Endothelial cell of umbilical vein (primary cell): ENCODE data around the gene DPYSL4. TPM values are rescaled to one million over a fixed set of nuclear protein-coding genes. Genes with fewer than 3 reads are reported as not detected.

Experiments
- BruUV-seq: library from RNA; stranded (reverse); fragments of 400-500 nt; replicated peaks from 2 replicates; lab custom pipeline; 2021; lab: Mats Ljungman, UMichigan
- CTCF ChIA-PET: fragments of 300-600, 350-600 bp; sonication (Branson Sonifier 250); formaldehyde crosslinking; loops from one replicate; lab custom pipeline; 2021; ENCODE audit warnings: antibody characterized with exemption, inconsistent platforms; lab: Charles Lee
- POLR2A ChIA-PET: fragments of 300-600, 350-600 bp; sonication (Branson Sonifier 250); formaldehyde crosslinking; loops from one replicate; lab custom pipeline; 2021; ENCODE audit warnings: antibody characterized with exemption, inconsistent platforms; lab: Charles Lee
- DNase-seq: peaks from one replicate; pipeline ENCODE4 v3.0.0-alpha.2; 2011; ENCODE audit warnings: low read depth, low spot score
- FAIRE-seq: peaks from 2 replicates; lab custom pipeline; 2011; peaks lifted over from hg19 to GRCh38; lab: Jason Lieb, UNC
- H2AFZ ChIP-seq: 2 replicates; pipeline ENCODE4 v1.6.0; 2012; ENCODE audit warnings: low read depth, low read length, control low read depth, inconsistent platforms
- H3K27ac ChIP-seq: 2 replicates; pipeline ENCODE4 v1.5.1; 2011; ENCODE audit warnings: low read depth, mild to moderate bottlenecking, control low read depth, low read length, moderate library complexity; ENCODE audit not compliant: insufficient read depth
- H3K27me3 ChIP-seq, 2 experiments: 2 replicates each; pipeline versions ENCODE4 v1.6.0 to v1.6.1; 2011; ENCODE audit warnings: low read length in 2 of 2, mixed read lengths in 1 of 2; ENCODE audit not compliant: control insufficient read depth in 2 of 2, insufficient read depth in 2 of 2
- H3K36me3 ChIP-seq, 2 experiments: 2 replicates in 1 of 2; 3 replicates in 1 of 2; pipeline ENCODE4 v1.5.1; 2011; ENCODE audit warnings: low read length in 2 of 2, mild to moderate bottlenecking in 1 of 2, moderate library complexity in 1 of 2; ENCODE audit not compliant: control insufficient read depth in 2 of 2, insufficient read depth in 2 of 2; ENCODE audit errors: extremely low read depth in 1 of 2
- H3K4me1 ChIP-seq: 3 replicates; pipeline ENCODE4 v1.5.1; 2011; ENCODE audit warnings: mild to moderate bottlenecking, low read length; ENCODE audit not compliant: control insufficient read depth, insufficient read depth; ENCODE audit errors: extremely low read depth
- H3K4me2 ChIP-seq: 2 replicates; pipeline ENCODE4 v1.6.1; 2011; ENCODE audit warnings: low read length, control low read depth, mixed read lengths; ENCODE audit not compliant: insufficient read depth
- H3K4me3 ChIP-seq, 3 experiments: fragments of 200-600 bp in 1 of 3; sonication (generic), shearing (Covaris generic) in 1 of 3; replicated peaks in 1 of 3; 2 replicates each; pipeline ENCODE4 v1.5.1; 2011 to 2016; ENCODE audit warnings: control low read depth in 3 of 3, low read length in 3 of 3, mild to moderate bottlenecking in 2 of 3, inconsistent platforms in 1 of 3, low read depth in 1 of 3, moderate library complexity in 1 of 3; ENCODE audit not compliant: insufficient read depth in 1 of 3
- H3K79me2 ChIP-seq: 2 replicates; pipeline ENCODE4 v1.6.0; 2012; ENCODE audit warnings: low read length, inconsistent platforms; ENCODE audit not compliant: control insufficient read depth, insufficient read depth
- H3K9ac ChIP-seq: replicated peaks from 2 replicates; pipeline ENCODE3; 2011; ENCODE audit warnings: low read length, control low read depth; ENCODE audit not compliant: insufficient read depth; ENCODE audit errors: extremely low read depth
- H3K9me1 ChIP-seq: replicated peaks from 3 replicates; pipeline ENCODE4 v1.6.0; 2011; ENCODE audit warnings: mild to moderate bottlenecking, low read length; ENCODE audit not compliant: control insufficient read depth, insufficient read depth; ENCODE audit errors: extremely low read depth
- H3K9me3 ChIP-seq: replicated peaks from 2 replicates; pipeline ENCODE4 v1.5.1; 2012; ENCODE audit warnings: low read length, inconsistent platforms; ENCODE audit not compliant: control insufficient read depth, insufficient read depth
- H4K20me1 ChIP-seq: replicated peaks from 2 replicates; pipeline ENCODE3; 2011; ENCODE audit warnings: mild to moderate bottlenecking, low read length; ENCODE audit not compliant: control insufficient read depth, insufficient read depth; ENCODE audit errors: extremely low read depth
- EZH2 ChIP-seq: IDR thresholded peaks from 2 replicates; pipeline ENCODE4 v1.6.1; 2012; ENCODE audit warnings: borderline replicate concordance, low read depth, mild to moderate bottlenecking, moderate library complexity, low read length, inconsistent platforms; ENCODE audit not compliant: severe bottlenecking
- FOS ChIP-seq: IDR thresholded peaks from 2 replicates; pipeline ENCODE4 v1.6.1; 2011; ENCODE audit warnings: mild to moderate bottlenecking, low read length, moderate library complexity, borderline replicate concordance; ENCODE audit not compliant: insufficient read depth
- GATA2 ChIP-seq: IDR thresholded peaks from 2 replicates; pipeline ENCODE4 v1.7.0; 2011; ENCODE audit warnings: low read depth, mild to moderate bottlenecking, moderate library complexity, mixed read lengths, low read length; ENCODE audit not compliant: insufficient read length, insufficient read depth
- JUN ChIP-seq: IDR thresholded peaks from 2 replicates; pipeline ENCODE4 v1.6.1; 2011; ENCODE audit warnings: borderline replicate concordance, low read depth; ENCODE audit not compliant: insufficient read length, insufficient read depth
- MYC ChIP-seq: IDR thresholded peaks from one replicate; pipeline ENCODE4 v1.6.1; 2011; ENCODE audit warnings: mild to moderate bottlenecking, low read depth, low read length
- POLR2A ChIP-seq: IDR thresholded peaks from 2 replicates; pipeline ENCODE4 v1.6.1; 2012; ENCODE audit warnings: low read depth, mild to moderate bottlenecking, control low read depth, low read length
- POLR2AphosphoS5 ChIP-seq: IDR thresholded peaks from 2 replicates; pipeline ENCODE4 v1.6.1; 2012; ENCODE audit warnings: low read depth, mild to moderate bottlenecking, control low read depth, low read length, moderate library complexity; ENCODE audit not compliant: insufficient read depth
- dilution Hi-C: fragments of 300-500 bp; cut with MboI; formaldehyde crosslinking; loops from one replicate; pipeline ENCODE4 v1.15.0; 2019; ENCODE audit warnings: low sequenced_read_pairs; ENCODE audit not compliant: extremely low pct_ligation_motif_present
- intact Hi-C: fragments of 100-400 bp; cut with micrococcal nuclease; formaldehyde crosslinking; loops from one replicate; pipeline ENCODE4 v1.10.0; 2022
- polyA plus RNA-seq, 4 experiments: library from polyadenylated mRNA; depleted of rRNA in 3 of 4; stranded (reverse) in 3 of 4; unstranded in 1 of 4; fragments of >200 nt; gene quantifications; 2 replicates each; pipeline versions ENCODE4 v1.2.1 to v1.2.3, GENCODE V29; 2011 to 2012; ENCODE audit warnings: missing spikeins in 1 of 4
- total RNA-seq: library from RNA; stranded (reverse); gene quantifications from 2 replicates; pipeline ENCODE4 v1.2.3, GENCODE V29; 2021
- TF ChIP-seq, protein P1 (sequence below), 2 donors: IDR thresholded peaks; 1 replicate in 1 of 2; 2 replicates in 1 of 2; pipeline ENCODE4 v1.5.1; 2011; ENCODE audit warnings: low read length in 2 of 2, mild to moderate bottlenecking in 2 of 2, moderate library complexity in 2 of 2, control low read depth in 1 of 2, inconsistent platforms in 1 of 2, low read depth in 1 of 2; ENCODE audit not compliant: insufficient read depth in 1 of 2; ENCODE audit errors: extremely low read depth in 1 of 2
- TF ChIP-seq, protein P2 (sequence below): IDR thresholded peaks from 2 replicates; pipeline ENCODE4 v1.6.1; 2011; ENCODE audit not compliant: insufficient read depth, insufficient read length

Gene DPYSL4
- total and polyA plus RNA-seq, 2 donors (not counting 3 experiments of a cell fraction or from before 2014, with no cell fraction given) = 27.1 to 60.0 TPM

DNA sequence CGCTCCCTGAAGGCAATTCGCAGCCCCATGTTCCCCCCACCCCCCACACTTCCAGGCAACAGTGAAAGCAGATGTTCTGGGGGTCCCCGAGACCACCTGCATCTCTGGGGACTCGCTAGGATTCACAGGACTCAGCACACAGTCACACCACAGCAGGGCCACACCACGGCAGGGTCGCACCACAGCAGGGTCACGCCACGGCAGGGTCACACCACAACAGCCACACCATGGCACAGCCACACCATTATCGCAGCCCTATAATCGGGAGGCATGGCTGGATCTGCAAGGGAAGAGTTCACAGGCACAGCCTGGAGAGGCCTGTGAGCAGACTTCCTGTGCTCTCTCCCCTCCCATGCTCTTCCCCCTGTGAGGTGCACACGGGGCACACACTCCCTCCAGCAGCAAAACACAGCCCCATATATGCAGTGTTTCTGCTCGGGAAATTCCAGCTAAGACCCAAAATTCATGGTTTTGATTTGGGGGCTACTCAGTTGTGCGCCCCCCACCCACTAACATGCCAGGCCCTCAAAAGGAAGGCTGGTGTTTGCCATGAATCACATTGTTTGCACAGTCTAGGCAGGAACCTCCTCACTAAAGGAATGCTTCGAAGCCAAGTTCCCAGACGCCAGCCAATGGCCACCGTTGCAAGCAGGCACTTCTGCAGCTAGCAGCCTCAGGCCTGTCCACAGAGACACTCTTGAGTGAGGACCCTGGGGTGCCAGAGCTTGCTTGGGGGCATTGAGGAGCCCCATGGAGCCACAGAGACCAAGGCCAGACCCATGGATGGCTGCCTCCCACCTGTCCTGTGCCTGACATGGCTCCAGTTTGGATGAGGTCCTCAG lies 7.0 kb upstream of the DPYSL4 start:
- Histone ChIP-seq H3K4me1 (no peaks in the 10 kb centered on the region), H3K4me2 (no peak overlapping the region), H3K27ac (no peak overlapping the region), H3K36me3 (no peaks in the 10 kb centered on the region), H3K9me1 (no peaks in the 10 kb centered on the region), H4K20me1 (no peaks in the 10 kb centered on the region), H3K9ac (no peak overlapping the region), H3K79me2 (no peaks in the 10 kb centered on the region), H3K9me3 (no peaks in the 10 kb centered on the region), H3K4me3 (no peak overlapping the region), H2AFZ (no peak overlapping the region), H3K27me3 (peaks cover 8 to 9% of the 10 kb centered on the region in 2 experiments)
- BruUV-seq = no TSS peak
- POLR2A ChIA-PET = no interaction called here
- TF ChIP-seq JUN (no peak), MYC (no peak), EZH2 (no peak), POLR2A (no peak), POLR2AphosphoS5 (no peak), FOS (no peak), GATA2 (no peak)
- TF ChIP-seq, protein P1, sequence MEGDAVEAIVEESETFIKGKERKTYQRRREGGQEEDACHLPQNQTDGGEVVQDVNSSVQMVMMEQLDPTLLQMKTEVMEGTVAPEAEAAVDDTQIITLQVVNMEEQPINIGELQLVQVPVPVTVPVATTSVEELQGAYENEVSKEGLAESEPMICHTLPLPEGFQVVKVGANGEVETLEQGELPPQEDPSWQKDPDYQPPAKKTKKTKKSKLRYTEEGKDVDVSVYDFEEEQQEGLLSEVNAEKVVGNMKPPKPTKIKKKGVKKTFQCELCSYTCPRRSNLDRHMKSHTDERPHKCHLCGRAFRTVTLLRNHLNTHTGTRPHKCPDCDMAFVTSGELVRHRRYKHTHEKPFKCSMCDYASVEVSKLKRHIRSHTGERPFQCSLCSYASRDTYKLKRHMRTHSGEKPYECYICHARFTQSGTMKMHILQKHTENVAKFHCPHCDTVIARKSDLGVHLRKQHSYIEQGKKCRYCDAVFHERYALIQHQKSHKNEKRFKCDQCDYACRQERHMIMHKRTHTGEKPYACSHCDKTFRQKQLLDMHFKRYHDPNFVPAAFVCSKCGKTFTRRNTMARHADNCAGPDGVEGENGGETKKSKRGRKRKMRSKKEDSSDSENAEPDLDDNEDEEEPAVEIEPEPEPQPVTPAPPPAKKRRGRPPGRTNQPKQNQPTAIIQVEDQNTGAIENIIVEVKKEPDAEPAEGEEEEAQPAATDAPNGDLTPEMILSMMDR (IDR thresholded peaks at IDR 0.05; ENCODE audit: extremely low read depth in 1 of 2, insufficient read depth in 1 of 2, low read depth in 1 of 2, low read length in 2 of 2) = no peak
- TF ChIP-seq, protein P2, sequence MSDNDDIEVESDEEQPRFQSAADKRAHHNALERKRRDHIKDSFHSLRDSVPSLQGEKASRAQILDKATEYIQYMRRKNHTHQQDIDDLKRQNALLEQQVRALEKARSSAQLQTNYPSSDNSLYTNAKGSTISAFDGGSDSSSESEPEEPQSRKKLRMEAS = no peak
- dilution Hi-C loops (no loop called here), intact Hi-C loops (no loop called here)
- DNase-seq = no peak
- FAIRE-seq = no peak
- CTCF ChIA-PET = no interaction called here
